GM21528 (cell line): ENCODE results near the gene PAM.
"Not testable (repeated sequence)": the region's sequence is repeated elsewhere in the genome, so short reads cannot be mapped to it uniquely, and the experiment has no call there.

ENCODE experiments used
- ATAC-seq: cut with Tn5 transposase; IDR thresholded peaks from one replicate; pipeline ENCODE4 v1.9.1; 2021; ENCODE audit warnings: mild to moderate bottlenecking, moderate library complexity; ENCODE audit not compliant: unreplicated experiment, low FRiP score

Gene PAM

DNA sequence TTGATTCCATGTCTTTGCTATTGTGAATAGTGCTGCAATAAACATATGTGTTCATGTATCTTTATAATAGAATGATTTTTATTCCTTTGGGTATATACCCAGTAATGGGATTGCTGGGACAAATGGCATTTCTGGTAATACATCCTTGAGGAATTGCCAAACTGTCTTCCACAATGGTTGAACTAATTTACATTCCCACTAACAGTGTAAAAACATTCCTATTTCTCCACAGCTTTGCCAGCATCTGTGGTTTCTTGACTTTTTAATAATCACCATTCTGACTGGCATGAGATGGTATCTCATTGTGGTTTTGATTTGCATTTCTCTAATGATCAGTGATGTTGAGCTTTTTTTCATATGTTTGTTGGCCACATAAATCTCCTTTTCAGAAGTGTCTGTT is 20.7 kb downstream of the PAM start:
- ATAC-seq: not testable (repeated sequence)

DNA sequence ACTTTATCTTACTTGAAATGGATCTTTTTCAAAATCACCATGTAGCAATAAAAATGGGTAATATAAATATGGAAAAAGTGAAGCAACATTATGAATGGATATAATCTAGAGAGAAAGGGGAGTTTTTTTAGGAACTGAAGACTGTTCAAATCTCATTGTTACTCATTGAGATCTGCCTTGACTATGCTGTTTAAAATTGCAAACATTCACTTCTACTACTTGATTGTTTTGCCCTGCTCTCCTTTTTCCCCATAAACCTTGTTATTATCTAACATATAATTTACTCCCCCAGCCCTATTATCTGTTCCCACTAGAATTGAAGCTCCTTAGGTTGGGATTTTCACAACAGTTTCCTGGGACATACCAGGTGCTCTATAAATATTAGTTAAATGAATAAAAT is 22.0 kb downstream of the PAM start:
- no peak for ATAC-seq

DNA sequence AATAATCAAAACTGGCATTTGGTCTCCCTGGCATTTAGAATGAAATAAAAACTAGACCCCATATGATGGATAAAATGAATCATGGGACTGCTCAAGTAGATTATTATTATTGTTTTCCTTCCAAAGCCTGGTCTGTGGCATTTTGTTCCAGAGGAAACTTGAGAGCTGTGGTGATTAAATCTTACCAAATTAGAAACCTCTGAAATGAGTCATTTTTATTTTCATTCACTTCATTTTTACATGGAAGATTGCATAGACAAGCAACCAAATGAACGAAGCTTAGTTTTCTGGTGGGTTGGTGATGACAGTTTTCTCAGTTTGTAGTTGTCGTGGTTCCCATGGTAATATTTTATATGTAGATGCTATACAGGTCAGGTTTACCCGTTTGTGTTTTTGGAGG is 23.4 kb downstream of the PAM start:
- ATAC-seq: no peak

DNA sequence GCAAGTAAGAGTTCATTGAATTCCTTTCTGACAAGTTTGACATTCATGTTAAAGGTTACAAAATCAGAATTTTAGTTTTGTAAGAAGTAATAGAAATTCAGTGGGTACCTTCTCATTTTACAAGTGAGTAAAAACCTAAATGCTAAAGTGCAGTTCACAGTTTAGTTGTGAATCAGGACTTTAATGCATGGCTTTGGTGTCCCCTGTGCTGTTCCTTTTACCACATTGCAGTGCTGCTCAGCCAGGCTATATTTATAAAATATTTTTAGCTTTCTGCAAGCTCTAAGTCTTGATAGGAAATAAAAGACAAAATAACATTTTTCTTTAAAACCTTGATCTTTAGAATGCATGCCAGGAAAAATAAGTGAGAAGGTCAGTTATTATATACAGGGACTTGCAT is 26.3 kb downstream of the PAM start:
- ATAC-seq: no peak

DNA sequence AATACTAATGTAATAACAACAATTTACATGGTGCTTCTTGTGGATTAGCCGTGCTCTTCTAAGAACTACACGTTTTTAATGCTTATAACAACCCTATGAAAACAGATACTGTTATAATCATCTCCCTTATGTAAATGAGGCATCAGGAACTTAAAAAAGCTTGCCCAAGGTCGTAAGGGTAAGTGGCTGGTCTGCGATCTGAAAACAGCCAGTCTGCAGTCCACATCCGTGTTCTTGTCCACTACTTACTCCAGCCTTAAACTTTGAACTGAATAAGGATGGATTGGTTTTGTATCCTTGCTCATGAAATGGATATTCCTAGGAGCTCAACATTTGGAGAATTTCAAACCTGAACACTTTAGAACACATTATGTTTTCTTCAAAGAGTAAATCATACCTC is 26.7 kb downstream of the PAM start:
- ATAC-seq: no peak

DNA sequence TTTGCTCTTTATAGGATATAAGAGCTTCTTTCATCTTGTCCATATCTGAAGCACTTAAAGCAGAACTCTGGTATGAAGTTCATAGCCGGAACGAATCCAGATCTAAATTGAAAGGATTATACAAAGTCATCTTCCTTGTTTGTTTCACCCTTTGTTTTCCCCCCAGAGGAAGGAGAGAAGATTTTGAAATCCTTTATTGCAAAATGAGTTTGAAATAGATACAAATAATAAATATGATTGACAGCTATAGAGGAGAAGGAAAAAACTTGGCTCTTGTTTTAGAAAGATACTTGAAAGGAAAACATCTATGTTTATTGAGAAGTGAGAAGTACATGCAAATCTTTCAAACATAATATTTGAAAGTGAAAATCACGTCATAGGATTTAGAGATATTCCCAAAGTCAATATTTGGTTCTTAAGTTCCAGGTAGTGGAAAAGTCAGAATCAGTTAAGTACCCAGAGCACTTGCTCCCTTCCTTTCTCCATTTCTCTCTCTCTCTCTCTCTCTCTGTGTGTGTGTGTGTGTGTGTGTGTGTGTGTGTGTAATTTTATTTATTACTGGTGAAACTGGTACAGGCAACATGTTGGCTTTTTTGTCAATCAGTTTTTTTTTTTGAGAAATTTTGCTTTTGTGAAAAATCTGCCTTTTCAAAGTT is 27.2 kb downstream of the PAM start:
- no peak for ATAC-seq

DNA sequence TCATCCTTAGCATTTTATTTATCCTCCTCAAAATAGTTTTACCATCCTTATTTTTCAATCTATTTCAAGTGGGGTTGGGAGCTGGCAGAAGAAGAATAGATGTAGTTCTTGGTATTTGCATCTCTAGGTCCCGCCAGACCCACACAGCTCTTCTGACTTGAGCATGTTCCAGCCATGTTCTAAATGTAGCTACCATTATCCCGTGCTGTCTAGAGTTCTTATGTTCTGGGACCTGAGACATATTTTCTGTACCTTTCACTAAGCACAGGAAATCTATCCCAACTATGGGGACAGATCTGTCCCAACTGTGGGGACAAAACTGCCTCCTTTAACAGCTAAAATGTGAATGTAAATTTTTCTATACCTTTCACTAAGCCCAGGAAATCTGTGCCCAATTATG is 32.0 kb downstream of the PAM start:
- ATAC-seq: no peak

DNA sequence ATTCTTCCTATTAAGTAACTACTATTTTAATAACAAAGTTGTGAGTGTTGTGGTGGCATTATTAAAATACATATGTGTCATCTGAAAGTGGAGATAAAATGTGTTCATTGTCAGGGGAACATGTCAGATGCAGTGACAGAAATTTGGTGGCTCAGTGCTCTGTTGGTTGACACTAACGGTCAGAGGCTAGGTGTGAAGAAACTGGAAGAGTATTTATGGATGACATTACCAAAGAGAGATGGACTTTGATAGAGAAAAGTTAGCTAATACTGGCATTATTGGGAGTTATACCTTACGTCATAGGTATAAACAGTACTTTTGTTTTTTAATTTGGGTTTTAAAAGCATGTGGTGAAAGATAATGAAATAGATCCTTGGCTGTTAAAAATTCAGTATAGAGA is 33.7 kb downstream of the PAM start:
- ATAC-seq: no peak

DNA sequence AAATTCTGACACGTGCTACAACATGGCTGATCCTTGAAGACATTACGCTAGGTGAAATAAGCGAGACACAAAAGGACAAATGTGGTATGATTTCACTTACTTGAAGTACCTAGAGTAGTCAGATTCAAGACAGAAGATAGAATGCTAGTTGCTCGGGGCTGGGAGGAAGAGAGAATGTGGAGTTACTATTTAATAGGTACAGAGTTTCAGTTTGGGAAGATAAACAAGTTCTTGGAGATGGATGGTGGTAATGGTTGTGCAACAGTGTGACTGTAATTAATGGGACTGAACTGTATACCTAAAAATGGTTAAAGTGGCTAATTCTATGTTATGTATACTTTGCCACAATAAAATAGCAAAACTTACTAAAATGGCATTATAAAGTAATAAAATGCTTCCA is 34.4 kb downstream of the PAM start:
- ATAC-seq: no peak

DNA sequence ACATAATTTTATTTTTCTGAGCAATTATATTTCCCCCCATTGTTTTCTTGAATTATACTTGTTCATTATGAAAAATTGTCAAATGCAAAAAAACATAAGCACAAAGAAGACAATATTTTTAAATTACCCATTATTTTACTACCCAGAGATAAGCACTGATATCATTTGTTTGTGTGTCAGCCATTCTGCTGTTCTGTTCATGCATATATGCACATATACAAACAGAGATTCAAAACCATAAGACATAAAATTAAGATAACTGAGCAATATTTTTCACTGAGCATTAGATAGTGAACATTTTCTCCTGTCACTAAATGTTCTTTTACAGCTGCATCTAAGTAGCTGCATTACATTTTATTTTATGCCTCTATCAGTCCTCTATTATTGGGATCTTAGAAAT is 35.6 kb downstream of the PAM start:
- ATAC-seq: no peak

DNA sequence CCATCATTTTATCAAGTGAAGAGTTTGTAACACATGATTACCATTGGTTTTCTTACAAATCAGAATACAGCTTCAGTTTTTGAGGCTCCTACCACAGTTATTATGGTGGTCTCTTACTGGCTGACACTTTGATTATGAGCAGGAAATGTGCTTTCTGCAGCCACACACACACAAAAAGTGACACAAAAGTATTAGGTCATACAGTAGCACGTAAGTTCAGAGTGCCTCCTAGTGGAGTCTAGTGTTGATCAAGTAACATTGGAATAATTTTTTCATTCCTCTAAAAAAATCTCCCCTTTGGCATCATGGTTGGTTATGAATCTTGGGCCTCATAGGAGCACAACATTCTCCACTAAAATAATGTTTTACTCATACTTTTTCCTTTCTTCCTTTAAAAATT is 37.6 kb downstream of the PAM start:
- ATAC-seq: no peak

DNA sequence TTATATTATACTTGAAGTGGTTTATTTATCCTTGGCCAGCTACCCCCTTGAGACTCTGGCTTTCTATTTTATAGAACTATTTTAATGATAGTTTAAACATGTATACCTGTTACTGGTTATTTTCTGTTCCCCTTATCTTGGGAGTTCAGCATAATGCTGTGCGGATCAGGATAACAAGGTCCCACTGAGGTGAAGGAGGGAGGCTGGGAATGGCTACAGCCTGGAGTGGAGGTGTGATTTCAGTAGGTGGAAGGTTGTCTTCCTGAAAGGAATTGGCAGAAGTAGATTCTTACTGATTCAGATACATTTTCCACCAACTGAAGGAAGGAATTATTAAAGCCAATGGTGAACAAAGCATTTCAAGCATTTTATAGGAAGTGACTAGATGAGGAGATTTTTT is 38.9 kb downstream of the PAM start:
- ATAC-seq: no peak

DNA sequence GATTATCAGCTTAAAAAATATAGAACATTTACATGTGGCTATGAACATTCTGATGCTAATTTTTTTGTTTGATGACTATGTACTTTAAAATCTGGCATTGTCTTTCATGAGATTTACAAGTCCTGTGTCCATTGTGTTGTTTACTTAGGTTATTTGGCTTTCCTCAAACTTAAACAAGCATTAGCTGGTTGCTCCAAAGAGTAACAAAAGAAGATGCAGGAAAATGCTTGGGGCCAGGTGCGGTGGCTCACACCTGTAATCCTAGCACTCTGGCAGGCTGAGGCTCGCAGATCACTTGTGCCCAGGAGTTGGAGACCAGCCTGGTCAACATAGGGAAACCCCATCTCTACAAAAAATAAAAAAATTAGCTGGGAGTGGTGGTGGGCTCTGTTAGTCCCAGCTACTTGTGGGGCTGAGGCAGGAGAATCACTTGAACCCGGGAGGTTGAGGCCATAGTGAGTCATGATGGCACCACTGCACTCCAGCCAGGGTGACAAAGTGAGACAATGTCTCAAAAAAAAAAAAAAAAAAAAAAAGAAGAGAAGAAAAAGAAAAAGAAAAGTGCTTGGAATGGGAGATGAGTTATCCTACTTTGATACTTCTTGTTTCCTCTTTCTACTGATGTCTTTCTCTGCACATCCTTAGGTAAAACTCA is 39.7 kb downstream of the PAM start:
- ATAC-seq: no peak

DNA sequence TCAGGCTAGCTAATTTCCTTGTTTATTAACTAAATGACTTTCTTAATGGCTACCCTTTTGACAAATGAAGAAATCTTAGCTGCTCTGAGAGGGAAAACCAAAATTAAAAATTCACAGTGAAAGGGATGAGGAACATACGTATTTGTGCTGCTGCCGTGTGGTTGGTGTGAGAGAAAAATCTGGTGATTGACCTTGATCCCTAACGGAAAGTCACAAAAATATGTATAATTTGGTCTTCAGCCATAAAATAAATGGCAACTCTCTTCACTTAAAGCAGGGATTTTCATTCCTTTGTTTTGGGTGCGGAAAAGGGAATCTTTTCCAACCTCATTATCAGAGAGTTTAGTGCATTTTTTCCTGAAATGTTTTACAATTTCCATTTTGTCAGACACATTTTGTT is 40.4 kb downstream of the PAM start:
- no peak for ATAC-seq

DNA sequence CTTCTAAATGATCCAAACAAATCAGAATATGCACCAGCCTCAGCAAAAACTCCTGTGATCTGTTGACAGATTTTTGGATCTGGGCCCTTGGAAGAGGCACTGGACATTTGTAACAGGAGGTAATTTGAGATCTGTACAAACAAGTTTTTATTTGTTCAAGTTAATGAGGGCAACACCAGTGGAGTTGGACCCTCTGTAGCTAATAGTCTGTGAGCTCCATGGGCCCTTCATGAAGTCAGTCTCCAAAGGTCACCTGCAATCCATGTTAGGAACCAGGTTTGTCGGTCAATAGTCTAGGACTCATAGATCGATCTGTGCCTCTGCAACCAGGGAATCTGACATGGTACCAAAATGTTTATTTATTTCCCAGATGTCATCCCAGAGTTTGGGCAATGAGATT is 40.9 kb downstream of the PAM start:
- no peak for ATAC-seq

DNA sequence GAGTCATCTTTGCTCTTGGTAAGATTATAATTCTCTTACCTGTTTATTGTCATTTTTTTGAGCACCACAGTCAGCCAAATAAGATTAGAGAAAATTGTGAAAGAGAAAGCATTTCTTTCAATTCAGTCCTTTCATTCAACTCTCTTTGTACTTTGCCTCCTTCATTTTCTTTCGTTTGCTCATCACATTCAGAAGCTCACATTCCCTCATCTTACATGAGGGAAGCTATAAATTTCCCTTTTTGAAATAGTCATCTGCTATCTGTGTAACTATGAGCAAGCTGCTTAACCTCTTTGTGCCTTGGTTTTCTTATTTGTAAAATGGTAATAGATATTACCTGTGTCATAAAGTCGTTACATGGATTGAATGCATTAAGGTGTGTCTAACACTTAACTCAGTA is 41.4 kb downstream of the PAM start:
- no peak for ATAC-seq

DNA sequence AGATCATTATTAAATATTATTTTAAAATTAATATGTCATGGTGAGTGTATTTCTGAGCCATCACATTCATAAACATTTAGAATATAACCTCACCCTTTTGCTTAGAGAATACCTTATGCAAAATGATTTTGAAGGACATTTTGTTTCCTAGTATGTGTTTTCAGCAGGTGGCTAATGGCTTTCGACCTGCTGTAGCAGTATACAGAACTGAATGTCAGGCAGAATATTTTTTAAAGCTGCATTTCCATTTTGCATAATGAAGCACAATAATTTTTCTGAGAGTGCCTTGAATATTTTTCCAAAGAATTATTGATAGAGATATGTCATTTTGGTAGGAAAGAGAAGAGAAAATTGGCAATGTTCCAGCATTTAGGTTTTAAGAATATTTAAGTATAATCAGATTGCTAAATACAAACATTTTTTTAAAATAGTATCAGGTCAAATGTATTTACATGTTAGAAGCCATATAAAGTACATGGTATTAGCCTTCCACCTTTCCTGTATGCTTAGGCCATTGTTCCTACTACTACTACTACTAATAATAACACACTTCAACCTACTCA is 42.3 kb downstream of the PAM start:
- no peak for ATAC-seq

DNA sequence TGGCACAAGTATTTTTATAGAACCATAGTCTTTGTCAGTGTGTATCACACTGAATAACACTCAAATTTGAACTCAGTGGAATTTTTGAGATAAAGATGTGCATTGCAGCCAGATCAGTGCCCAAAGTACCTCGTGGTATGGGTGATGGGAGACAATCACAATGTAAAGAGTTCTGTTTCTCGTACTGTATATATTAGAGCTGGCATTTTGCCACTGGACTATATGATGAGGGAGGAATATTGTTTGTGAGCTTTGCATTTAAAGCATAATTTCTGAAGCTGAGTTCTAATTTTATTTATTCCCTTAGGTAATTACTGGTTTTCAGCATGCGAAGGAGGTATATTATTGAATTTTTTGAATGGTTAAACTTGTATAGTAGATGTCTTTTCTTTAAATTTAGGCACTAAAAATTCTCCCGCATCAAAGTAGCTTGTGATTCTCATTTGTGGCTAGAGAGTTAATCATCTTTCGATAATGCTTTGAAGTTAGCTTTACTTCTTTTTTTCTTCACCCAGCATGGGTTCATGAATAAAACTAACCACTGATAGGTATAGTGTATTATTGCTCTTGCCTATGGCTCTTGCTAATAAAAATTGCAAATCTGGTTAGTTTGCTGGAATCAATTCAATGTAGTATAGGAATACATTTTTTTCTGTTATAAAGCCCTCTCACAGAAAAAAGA is 43.1 kb downstream of the PAM start:
- ATAC-seq: no peak

DNA sequence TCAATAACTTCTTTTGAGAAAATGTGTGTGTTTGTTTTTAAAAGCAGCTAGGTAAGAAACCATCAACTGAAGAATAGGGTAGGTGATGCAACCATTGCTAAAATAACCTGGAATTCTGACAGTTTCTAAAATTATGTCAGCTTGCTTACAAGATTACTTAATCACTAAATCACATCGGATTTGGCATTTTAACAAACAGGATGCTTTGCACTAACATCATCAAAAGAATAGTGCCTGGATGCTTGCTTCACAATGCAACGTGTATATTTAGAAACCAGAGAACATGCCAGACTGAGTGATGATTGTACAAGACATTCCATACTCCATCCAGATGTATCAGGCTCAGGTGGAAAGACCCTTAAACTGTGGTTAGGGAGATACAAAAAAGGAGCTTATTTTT is 43.9 kb downstream of the PAM start:
- ATAC-seq: no peak

DNA sequence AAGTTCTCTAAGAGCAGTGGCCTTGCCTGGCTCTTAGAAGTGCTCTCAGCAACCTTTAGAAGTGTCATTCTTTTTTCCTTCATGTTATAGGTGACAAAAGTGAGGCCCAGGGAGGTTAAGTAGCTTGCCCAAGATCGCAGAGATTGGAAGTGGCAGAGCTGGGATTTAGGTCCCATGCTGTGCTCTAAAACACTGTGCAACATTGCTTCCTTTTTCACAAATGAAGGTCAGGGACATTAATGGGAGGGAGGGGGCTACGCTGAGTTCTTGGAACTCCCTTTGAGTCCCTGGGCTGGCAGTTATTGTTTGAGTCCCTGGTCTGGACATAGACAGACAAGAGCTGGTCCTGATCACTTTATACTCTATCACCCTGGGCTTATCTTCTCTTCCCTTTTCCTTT is 45.3 kb downstream of the PAM start:
- no peak for ATAC-seq

DNA sequence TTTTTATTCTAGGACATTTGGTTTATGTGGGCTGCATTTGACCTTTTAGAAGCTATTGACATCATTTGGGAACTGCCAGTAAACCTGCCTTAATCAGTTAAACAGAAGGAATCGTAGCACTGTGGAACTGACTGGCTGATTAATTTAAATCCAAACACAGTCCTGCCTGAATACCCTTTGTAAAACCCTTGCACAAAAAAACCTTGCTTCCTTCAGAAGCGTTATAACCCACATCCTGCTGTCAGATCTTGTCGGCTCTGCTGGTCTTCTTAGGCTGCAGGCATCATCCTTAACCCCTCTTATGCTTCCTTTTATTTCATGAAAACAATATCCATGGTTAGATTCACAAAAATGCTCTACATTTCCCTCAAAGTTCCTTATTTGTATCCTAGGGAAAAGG is 46.3 kb downstream of the PAM start:
- ATAC-seq: no peak
